ENCODE results near the gene LPP. TPM values are rescaled to one million over a fixed set of nuclear protein-coding genes. Genes with fewer than 3 reads are reported as not detected.

The LPP gene
- total and polyA plus RNA-seq, 2 of the 13 experiments (the other 11 are each of a cell fraction or from before 2014, with no cell fraction given): 19.2 to 29.9 TPM

DNA sequence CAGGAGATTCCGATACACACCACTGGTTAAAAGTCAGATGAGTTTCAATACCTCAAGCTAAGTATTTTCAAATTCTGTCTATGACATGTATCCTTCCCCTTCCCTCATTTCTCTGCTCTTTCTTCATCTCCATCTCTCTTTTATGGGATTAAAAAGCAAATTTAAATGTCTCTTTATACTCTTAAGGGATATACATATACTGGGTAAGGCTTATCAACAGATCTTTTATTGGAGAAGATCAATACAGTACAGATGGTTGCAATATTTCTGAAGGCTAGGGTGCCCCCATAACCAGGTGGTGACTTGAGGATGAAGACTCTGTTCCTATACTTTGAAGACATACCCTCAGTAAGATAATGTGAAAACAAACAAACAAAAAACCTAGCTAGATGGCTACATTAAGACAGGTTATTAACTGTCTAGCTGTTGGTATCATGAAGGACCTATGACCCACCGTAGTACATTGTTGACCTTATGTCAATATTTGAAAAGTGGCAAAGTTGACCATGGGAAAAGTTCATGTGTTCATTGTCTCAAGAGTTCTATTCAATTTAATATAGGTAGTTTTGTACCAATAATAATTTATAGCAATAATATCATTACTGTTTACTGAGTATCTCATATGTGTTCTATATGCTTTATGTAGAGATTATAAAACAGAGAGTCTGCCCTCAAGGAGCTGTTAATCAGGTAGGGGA, 319.8 kb downstream of the LPP start (continued):
- TF ChIP-seq FOXP1 (IDR thresholded peaks at IDR 0.05): no peak
- peak; percentile 64; the same call in 1 of the 2 replicates for TF ChIP-seq FOXP1 (CRISPR knock-in tag; IDR thresholded peaks at IDR 0.05)
- TF ChIP-seq, protein P1, sequence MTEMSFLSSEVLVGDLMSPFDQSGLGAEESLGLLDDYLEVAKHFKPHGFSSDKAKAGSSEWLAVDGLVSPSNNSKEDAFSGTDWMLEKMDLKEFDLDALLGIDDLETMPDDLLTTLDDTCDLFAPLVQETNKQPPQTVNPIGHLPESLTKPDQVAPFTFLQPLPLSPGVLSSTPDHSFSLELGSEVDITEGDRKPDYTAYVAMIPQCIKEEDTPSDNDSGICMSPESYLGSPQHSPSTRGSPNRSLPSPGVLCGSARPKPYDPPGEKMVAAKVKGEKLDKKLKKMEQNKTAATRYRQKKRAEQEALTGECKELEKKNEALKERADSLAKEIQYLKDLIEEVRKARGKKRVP (CRISPR knock-in tag; IDR thresholded peaks at IDR 0.05): no peak
- no peak for TF ChIP-seq BATF2 (CRISPR knock-in tag; IDR thresholded peaks at IDR 0.05)
- peak; percentile 27; the same call in 1 of the 2 replicates for TF ChIP-seq HNF4A (CRISPR knock-in tag; IDR thresholded peaks at IDR 0.05)
- no peak for TF ChIP-seq RFX1 (IDR thresholded peaks at IDR 0.05)
- TF ChIP-seq SOX6 (IDR thresholded peaks at IDR 0.05): no peak
- TF ChIP-seq SOX6 (CRISPR knock-in tag; IDR thresholded peaks at IDR 0.05): peak; percentile 80
- peak; percentile 97 for TF ChIP-seq RXRB (CRISPR knock-in tag; IDR thresholded peaks at IDR 0.05; ENCODE audit: borderline replicate concordance)
- TF ChIP-seq RERE (CRISPR knock-in tag; IDR thresholded peaks at IDR 0.05; ENCODE audit: low read depth): peak; percentile 72; the same call in 1 of the 2 replicates
- no peak for TF ChIP-seq RBAK (CRISPR knock-in tag; IDR thresholded peaks at IDR 0.05)
- TF ChIP-seq MEIS2 (CRISPR knock-in tag; IDR thresholded peaks at IDR 0.05): no peak
- TF ChIP-seq SKIL (CRISPR knock-in tag; IDR thresholded peaks at IDR 0.05; ENCODE audit: borderline replicate concordance): no peak
- no peak for TF ChIP-seq ZHX1 (CRISPR knock-in tag; IDR thresholded peaks at IDR 0.05; ENCODE audit: low read depth)
- TF ChIP-seq RARA (CRISPR knock-in tag; IDR thresholded peaks at IDR 0.05): peak; percentile 95
- no peak for TF ChIP-seq CBX5 (CRISPR knock-in tag; IDR thresholded peaks at IDR 0.05; ENCODE audit: borderline replicate concordance)
- peak; percentile 93 for TF ChIP-seq FOXA3 (CRISPR knock-in tag; IDR thresholded peaks at IDR 0.05)
- peak; percentile 86; the same call in 1 of the 2 replicates for TF ChIP-seq CHD4 (IDR thresholded peaks at IDR 0.05; ENCODE audit: borderline replicate concordance, low read length)
